Right renal cortex interstitium (tissue), 3 donors: ENCODE results near the gene PHACTR3. TPM values are rescaled to one million over a fixed set of nuclear protein-coding genes. Genes with fewer than 3 reads are reported as not detected.

ENCODE experiments used
- DNase-seq, 3 donors: peaks; one replicate each; pipeline ENCODE4 v3.0.0-alpha.2; 2013; ENCODE audit warnings: low read depth in 3 of 3, low spot score in 2 of 3
- polyA plus RNA-seq, 3 donors: library from polyadenylated mRNA; unstranded; fragments of 120-200 nt; gene quantifications; one replicate each; pipeline ENCODE4 v1.2.1, GENCODE V29; 2013; ENCODE audit not compliant: insufficient read length in 3 of 3

PHACTR3 gene
- polyA plus RNA-seq, 3 donors, result 12.8 to 13.2 (median 12.9) TPM

- no peak for DNase-seq
Observed at GRCh38 chr20:59588236-59588855, 16.0 kb upstream of the PHACTR3 start.

GRCh38 chr20:59589086-59589684 lies 15.2 kb upstream of the PHACTR3 start:
- DNase-seq, result no peak

GRCh38 chr20:59591061-59591460 lies 13.3 kb upstream of the PHACTR3 start:
- DNase-seq, result no peak

GRCh38 chr20:59596690-59597089 lies 7.7 kb upstream of the PHACTR3 start:
- DNase-seq, result no peak

GRCh38 chr20:59597240-59597639 lies 7.1 kb upstream of the PHACTR3 start:
- DNase-seq, result no peak

- DNase-seq, result no peak
Observed at GRCh38 chr20:59598625-59599310, 5.6 kb upstream of the PHACTR3 start.

- DNase-seq, result no peak
Observed at GRCh38 chr20:59599941-59600340, 4.4 kb upstream of the PHACTR3 start.

- DNase-seq, result no peak
Observed at GRCh38 chr20:59600472-59600871, 3.9 kb upstream of the PHACTR3 start.

- DNase-seq, result no peak
Observed at GRCh38 chr20:59602546-59603080, 1.7 kb upstream of the PHACTR3 start.

GRCh38 chr20:59603176-59603575 lies 1.2 kb upstream of the PHACTR3 start:
- DNase-seq, result no peak

GRCh38 chr20:59604741-59605600 lies 631 bp downstream of the PHACTR3 start:
- DNase-seq, result no peak

GRCh38 chr20:59605601-59606364 lies 1.4 kb downstream of the PHACTR3 start:
- DNase-seq, result no peak

- DNase-seq, result no peak
Observed at GRCh38 chr20:59606566-59606965, 2.2 kb downstream of the PHACTR3 start.

GRCh38 chr20:59608396-59608795 lies 4.1 kb downstream of the PHACTR3 start:
- no peak for DNase-seq

GRCh38 chr20:59608871-59609270 lies 4.5 kb downstream of the PHACTR3 start:
- no peak for DNase-seq

GRCh38 chr20:59611286-59611685 lies 6.9 kb downstream of the PHACTR3 start:
- DNase-seq, result no peak

- DNase-seq, result no peak
Observed at GRCh38 chr20:59613861-59614260, 9.5 kb downstream of the PHACTR3 start.

GRCh38 chr20:59614714-59615113 lies 10.4 kb downstream of the PHACTR3 start:
- no peak for DNase-seq

GRCh38 chr20:59616306-59616705 lies 12.0 kb downstream of the PHACTR3 start:
- no peak for DNase-seq

- DNase-seq, result no peak
Observed at GRCh38 chr20:59617221-59617620, 12.9 kb downstream of the PHACTR3 start.
